ACHN (cell line): Measurements from ENCODE around the gene LYPD5.
"Not testable (repeated sequence)": the region's sequence is repeated elsewhere in the genome, so short reads cannot be mapped to it uniquely, and the experiment has no call there.

ENCODE experiments used
- DNase-seq: peaks from one replicate; pipeline ENCODE4 v3.0.0-alpha.2; 2015
- in situ Hi-C: cut with HindIII; loops from 2 replicates; pipeline ENCODE4 v1.10.0; 2017; ENCODE audit warnings: low sequenced_read_pairs, low pct_ligation_motif_present, low pct_unique_long_range_greater_than_20kb

The LYPD5 gene

DNA sequence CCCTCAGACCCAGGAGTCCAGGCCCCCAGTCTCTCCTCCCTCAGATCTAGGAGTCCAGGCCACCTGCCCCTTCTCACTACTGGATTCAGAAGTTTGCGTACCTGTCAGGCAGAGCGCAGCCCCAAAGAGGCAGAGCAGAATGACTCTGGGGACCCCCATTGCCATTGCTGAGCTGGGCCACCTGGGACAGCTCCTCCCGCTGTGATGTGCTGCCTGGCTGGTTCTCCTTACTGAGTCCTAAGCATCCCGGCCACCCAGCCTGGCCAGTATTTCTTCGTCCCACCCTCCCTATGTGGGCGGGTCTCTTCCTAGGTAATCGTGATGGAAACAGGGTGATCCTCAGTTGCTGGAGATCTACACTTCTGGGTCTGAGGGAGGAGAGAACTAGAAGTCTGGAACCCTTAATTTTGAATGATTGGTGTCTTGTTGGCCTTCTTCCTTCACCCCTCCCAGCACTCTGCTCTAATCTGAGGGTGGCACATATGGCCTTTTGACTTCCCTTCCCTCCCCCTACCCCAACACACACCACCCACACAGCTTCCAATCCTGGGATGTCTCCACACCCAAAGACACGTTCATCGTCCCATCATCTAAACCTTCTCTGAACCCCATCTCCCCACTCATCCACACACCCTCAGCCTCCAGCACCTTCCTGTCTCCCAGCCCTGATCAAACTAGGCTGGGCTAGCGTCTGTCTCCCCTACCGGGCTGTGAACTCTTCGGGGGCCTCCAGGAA lies at the start of gene LYPD5:
LYPD5 (minus strand) TSS at position 232 of the 736 bp plus-strand sequence; CDS start at position 165, 67 bp downstream.
- in situ Hi-C loops = no loop called here
- no peak for DNase-seq

- DNase-seq = no peak
- in situ Hi-C loops = no loop called here
Measured at GRCh38 chr19:43848821-43849220, 46.6 kb upstream of the LYPD5 start.

GRCh38 chr19:43847884-43848283 lies 45.6 kb upstream of the LYPD5 start:
- no peak for DNase-seq
- in situ Hi-C loops = no loop called here

GRCh38 chr19:43847246-43847645 lies 45.0 kb upstream of the LYPD5 start:
- in situ Hi-C loops = no loop called here
- DNase-seq = no peak

DNA sequence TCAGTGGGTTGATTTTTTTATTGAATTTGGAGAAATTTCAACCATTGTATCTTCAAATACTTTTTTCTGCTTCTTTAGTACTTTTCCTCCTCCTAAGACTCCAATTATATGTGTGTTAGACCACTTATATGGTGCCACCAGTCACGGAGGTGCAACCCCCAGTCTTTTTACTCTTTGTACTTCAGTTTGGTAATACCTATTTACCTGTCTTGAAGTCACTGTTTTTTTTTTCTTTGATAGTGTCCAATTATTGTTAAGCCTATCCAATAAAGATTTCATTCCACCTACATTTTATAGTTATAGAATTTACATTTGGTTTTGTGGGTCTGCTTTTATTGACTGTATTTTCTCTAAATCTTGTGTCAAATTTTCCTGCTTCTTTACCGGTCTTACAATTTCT lies 39.8 kb upstream of the LYPD5 start:
- in situ Hi-C loops = no loop called here
- no peak for DNase-seq

GRCh38 chr19:43839139-43839538 lies 36.9 kb upstream of the LYPD5 start:
- in situ Hi-C loops = no loop called here
- no peak for DNase-seq

DNA sequence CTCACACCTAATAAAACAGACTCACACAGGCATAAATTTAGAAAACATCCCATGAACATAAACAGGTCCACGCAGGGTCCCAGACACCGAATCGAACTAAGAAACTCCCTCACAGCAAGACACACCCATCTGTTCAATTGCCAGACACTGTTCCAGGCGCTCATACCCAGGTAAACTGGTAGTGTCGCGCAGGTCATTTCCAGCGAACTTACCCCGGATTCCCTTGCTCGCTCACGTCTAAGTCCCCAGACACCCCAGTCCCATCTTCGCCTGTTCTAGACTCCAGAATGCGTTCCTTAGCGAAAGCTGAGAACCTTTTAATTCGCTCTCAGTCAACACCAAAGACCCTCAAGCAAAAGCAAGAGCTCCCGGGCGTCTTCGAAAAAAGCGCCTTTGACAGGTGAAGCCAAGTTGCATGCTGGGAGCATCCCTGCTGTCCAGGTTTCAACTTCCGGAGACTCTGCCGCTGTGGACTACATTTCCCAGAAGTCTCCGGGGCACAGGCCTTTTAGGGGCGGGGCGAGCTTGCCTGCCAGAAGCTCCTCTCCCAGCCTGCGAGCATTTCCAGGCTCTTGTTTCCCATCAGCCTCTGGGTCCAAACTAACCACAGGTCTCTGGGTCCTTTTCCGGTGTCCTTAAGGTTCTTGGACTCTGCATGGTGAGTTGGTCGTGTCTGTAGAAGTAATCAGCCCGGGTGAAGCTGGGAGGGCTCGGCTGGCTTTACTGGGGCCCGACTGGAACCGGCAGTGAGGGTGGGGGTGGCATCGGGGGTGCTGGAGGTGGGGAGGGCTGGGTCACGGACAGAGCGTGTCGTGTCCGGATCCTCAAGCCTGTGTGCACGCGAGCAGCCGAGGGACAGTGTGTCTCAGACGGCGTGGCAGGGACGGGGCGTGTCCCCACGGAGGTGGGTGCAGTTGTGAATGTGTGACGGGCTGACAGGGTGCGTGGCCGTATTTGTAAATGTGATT lies 24.8 kb upstream of the LYPD5 start, which contains the start of gene ZNF283:
ZNF283 (plus strand) TSS at position 535 of the 968 bp plus-strand sequence. CDS start 6,184 bp downstream, outside the sequence.
- in situ Hi-C loops = no loop called here
- peak; percentile 60 for DNase-seq

DNA sequence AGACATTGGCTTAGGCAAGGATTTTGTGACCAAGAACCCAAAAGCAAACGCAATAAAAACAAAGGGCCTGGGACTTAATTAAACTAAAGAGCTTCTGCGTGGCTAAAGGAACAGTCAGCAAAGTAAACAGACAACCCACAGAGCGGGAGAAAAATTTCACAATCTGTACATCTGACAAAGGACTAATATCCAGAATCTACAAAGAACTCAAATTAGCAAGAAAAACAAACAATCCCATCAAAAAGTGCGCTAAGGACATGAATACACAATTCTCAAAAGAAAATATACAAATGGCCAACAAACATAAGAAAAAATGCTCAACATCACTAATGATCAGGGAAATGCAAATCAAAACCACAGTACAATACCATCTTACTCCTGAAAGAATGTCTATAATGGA lies 22.3 kb upstream of the LYPD5 start:
- in situ Hi-C loops = not testable (repeated sequence)

DNA sequence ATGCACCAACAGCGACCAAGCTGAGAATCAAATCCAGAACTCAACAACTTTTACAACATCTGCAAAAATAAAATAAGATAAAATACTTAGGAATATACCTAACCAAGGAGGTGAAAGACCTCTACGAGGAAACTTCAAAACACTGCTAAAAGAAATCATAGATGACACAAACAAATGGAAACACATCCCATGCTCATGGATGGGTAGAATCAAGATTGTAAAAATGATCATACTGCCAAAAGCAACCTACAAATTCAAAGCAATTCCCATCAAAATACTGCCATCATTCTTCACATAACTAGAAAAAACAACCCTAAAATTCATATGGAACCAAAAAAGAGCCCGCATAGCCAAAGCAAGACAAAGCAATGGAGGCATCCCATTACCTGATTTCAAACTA lies 21.6 kb upstream of the LYPD5 start:
- in situ Hi-C loops, DNase-seq: not testable (repeated sequence)

More for the DNA sequence above, 22.3 kb upstream of the LYPD5 start:
- not testable (repeated sequence) for DNase-seq

GRCh38 chr19:43820884-43821215 lies 18.6 kb upstream of the LYPD5 start:
- in situ Hi-C loops = no loop called here
- no peak for DNase-seq

GRCh38 chr19:43820098-43820883 lies 18.0 kb upstream of the LYPD5 start:
- in situ Hi-C loops = no loop called here
- no peak for DNase-seq

GRCh38 chr19:43818500-43818899 lies 16.3 kb upstream of the LYPD5 start:
- no peak for DNase-seq
- in situ Hi-C loops = no loop called here

GRCh38 chr19:43817454-43817853 lies 15.2 kb upstream of the LYPD5 start:
- in situ Hi-C loops = not testable (repeated sequence)

GRCh38 chr19:43814663-43815352 lies 12.6 kb upstream of the LYPD5 start:
- DNase-seq = no peak
- in situ Hi-C loops = no loop called here

More at GRCh38 chr19:43817454-43817853, 15.2 kb upstream of the LYPD5 start:
- not testable (repeated sequence) for DNase-seq

DNA sequence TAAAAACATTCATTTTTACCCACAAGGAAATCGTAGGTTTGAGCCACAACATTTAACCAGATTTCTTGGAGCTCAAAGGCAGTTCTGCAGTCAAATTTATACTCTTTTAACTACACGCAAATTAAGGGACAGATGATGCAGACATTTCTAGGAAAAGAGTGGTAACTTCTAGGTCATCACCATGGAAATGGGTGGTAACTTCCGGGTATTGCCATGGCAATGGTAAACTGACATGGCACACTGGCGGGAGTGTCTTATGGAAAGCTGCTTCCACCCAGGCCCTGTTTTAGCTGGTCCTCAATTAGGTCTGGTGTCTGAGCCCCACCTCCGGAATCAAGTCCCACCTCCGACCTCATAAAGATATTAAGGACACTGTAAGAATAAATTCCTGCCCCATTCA lies 10.4 kb upstream of the LYPD5 start:
- in situ Hi-C loops = no loop called here
- DNase-seq = no peak

DNA sequence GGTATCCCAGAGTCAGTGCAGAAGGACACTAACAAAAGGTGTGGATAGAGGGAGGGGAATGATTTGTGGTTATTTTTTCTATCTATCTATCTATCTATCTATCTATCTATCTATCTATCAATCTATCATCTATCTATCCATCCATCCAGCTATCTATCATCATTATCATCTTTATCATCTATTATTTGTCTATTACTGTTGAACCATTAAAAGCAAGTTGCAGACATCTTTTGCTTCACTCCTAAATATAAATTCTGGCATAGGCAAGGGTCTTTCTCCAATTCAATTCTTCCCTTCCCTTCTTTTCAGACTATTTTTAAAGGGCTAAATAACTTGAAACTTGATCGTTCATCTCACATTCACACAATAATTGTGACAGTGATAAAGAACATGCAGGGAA lies 10.0 kb upstream of the LYPD5 start:
- in situ Hi-C loops = no loop called here
- no peak for DNase-seq

DNA sequence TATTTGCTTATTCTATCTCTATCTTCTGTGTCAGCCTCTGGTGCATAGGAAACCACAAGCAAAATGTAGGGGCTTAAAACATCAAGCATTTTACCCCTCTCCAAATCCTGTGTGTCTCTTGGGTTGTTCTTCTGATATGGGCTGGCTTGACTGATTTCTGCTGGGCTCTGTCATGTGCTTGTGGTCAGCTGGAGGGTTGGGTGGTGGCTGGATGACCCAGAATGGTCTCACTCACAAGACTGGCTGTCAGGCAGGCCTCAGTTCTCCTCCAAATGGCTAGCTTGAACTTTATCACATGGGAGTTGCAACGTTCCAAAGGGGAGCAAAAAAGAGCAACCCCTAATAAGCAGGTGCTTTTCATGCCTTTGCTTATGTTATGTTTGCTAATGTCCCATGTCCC lies 9.6 kb upstream of the LYPD5 start:
- in situ Hi-C loops = no loop called here
- no peak for DNase-seq
